ENCODE measurements around the gene NDUFA1. TPM values are rescaled to one million over a fixed set of nuclear protein-coding genes. Genes with fewer than 3 reads are reported as not detected.

NDUFA1 gene
- total RNA-seq, 2 donors from 2014 or later: 63.9 to 87.5 TPM

Other genes starting within 250 kb of the NDUFA1 start
- gene SEPTIN6, start 178.7 kb upstream of the NDUFA1 start, total RNA-seq: 10 to 100 TPM; 11.5 to 18.7 TPM
- 1 to 10 TPM; 1.7 to 2.7 TPM for gene SOWAHD, start 113.2 kb upstream of the NDUFA1 start, total RNA-seq
- gene RPL39, start 80.2 kb upstream of the NDUFA1 start, total RNA-seq: 1,000 to 10,000 TPM; 1,848 to 1,992 TPM
- 10 to 100 TPM; 19.0 to 21.9 TPM for gene UPF3B, start 18.9 kb upstream of the NDUFA1 start, total RNA-seq
- 1 to 10 TPM; 9.3 to 9.8 TPM for gene RNF113A, start 99 bp upstream of the NDUFA1 start, total RNA-seq
- under 1 TPM in 1 of 2 donors, not detected in 1; 0.79 TPM for gene AKAP14, start 24.1 kb downstream of the NDUFA1 start, total RNA-seq
- 10 to 100 TPM in 1 of 2 donors, 1 to 10 TPM in 1; 7.7 to 10.8 TPM for gene NKAP, start 71.9 kb downstream of the NDUFA1 start, total RNA-seq
- not detected for gene RHOXF2B, start 205.9 kb downstream of the NDUFA1 start, total RNA-seq
- under 1 TPM; 0.37 to 0.46 TPM for gene RHOXF1, start 244.1 kb downstream of the NDUFA1 start, total RNA-seq

Measured in endodermal cell (in vitro differentiated cells).